NCI-H510A (cell line): ENCODE results near the gene MSL1.
A peak's percentile ranks its signal among the peaks of the same experiment; 100 is the strongest.

Source experiments
- DNase-seq: peaks from one replicate; lab custom pipeline; 2025; lab: John Stamatoyannopoulos, UW

The MSL1 gene

DNA sequence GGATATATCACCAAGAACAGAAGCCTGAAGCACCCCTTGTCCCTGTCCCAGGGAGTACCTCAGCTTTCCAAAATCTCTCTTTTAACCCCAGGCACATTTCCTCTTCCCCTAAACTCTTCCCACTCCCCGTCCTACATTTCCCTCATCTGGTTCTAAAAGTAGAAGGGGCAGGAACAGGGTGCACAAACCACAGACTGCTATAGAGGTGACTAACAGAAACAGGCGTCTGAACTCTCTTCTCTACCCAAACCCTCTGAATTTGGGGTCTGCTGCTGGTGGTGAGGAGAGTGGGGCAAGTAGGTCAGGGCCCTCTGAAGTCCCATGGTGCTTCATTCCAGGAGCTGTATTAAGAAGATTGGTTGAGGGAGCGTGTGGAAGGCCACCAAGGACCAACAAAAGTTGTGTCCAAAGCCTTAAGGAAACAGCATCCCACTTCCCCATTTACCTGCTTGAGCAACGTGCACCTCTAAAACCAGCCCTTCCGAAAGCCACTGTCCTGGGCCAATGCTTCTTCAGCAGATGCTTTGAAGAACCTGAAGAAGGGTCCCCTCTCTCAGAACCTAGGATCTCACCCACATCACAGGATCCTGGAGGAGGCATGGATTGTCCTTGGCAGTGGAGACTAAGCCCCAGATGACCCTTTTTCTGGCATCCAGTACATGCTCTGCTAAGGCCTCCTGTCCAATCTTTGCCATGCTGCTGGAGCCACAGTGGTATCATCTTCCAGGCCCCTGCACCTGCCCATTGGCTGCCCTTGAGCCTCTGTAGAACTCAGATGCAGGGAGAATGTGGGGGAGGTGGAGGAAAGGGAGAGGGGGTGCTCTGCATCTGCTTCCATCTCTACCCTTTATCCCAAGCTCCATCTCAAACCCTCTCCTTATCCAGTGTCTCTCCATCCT lies 15.7 kb upstream of the MSL1 start:
- DNase-seq = no peak

DNA sequence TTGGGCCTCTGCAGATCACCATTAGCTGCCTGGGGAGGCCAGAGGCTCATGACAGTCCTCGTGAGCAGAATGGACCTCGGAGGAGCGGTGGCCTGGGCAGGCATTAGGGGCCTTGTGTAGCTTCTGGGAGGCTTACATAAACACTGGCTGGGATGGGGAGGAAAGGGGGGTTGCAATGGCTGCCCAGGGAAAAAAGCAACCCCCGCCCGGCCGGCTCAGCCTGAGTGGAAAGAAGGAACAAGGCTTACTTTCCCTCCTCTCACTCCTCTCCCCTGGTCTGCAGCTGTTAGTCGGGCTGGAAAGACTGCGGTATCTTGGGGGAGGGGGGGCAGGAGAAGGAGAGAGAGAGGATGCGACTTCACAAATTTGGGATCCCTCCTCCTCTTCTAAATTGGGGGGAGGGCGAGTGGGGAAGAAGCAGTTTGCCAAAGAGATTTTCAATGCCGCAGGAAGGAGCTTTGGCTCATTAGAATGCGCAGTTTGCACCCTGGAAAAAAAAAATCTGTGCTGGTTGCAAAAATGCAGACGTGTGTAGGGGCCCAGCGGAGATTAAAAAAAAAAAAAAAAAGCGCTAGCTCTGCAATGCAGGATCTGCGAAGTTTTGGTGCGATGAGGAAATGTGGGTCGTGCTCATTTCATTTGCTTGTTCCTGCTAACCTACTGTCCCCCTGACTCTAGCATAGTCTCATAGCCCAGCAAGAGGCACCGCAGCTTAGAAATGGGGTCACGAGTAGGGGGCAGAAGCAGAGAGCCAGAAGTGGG lies 14.8 kb upstream of the MSL1 start:
- no peak for DNase-seq

DNA sequence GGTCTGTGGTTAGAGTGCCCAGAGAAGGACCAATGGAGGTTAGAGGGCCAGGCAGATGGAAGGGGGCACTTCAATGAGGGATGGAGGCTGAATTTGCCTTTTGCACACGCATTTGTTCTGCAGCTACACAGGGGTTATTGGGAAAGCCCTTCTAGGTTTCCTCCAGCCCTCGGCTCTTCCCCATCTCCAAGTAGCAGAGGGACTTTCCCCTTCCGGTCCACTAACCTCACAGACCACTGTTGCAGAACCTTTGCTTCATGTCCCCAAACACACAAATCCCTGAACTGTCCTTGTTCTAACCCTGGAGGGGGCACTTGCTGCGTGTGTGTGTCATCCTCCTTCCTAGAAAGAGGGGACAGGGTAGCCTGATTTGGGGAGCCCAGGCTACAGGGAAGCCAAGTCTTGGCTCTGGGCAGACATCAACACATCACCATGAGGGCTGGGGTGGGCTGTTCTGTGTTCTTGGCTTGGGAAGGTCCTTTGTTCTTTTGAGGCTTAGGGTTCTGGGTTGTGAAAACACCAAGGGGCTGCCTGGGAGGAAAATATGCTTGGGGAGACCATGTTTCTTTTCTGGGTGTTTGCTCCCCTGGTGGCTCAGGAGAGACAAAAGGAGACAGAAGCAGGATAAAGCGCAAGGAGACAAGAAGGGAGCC lies 14.1 kb upstream of the MSL1 start:
- no peak for DNase-seq

DNA sequence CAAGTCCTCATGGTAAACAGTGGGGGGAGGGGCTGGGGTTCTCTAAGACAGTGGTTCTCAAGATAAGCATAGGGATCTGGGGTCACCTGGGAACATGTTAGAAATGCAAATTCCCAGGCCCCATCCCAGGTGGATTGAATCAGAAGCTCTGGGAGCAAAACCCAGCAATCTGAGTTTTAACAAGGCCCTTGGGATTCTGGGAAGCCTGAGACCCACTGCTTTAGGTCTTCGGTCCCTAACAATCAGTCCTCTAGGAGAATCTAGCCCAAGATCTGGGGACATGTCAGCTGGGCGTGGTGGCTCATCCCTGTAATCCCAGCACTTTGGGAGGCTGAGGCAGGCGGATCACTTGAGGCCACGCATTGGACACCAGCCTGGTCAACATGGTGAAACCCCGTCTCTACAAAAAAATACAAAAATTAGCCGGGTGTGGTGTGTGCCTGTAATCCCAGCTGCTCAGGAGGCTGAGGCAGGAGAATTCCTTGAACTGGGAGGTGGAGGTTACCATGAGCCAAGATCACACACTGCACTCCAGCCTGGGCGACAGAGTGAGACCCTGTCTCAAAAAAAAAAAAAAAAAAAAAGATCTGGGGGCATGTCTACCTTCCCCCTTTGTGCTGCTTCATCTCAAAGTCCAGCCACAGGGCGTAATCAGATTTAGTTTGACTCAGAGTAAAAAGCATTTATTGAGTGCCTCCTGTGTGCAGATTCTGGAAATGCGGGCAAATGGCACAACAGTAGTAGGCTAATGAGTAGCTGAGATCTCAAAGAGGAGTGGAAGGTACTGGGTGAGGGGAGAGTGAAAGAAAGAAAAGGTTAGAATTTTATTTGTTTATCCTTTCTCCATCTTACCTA lies 12.6 kb upstream of the MSL1 start:
- DNase-seq = no peak

DNA sequence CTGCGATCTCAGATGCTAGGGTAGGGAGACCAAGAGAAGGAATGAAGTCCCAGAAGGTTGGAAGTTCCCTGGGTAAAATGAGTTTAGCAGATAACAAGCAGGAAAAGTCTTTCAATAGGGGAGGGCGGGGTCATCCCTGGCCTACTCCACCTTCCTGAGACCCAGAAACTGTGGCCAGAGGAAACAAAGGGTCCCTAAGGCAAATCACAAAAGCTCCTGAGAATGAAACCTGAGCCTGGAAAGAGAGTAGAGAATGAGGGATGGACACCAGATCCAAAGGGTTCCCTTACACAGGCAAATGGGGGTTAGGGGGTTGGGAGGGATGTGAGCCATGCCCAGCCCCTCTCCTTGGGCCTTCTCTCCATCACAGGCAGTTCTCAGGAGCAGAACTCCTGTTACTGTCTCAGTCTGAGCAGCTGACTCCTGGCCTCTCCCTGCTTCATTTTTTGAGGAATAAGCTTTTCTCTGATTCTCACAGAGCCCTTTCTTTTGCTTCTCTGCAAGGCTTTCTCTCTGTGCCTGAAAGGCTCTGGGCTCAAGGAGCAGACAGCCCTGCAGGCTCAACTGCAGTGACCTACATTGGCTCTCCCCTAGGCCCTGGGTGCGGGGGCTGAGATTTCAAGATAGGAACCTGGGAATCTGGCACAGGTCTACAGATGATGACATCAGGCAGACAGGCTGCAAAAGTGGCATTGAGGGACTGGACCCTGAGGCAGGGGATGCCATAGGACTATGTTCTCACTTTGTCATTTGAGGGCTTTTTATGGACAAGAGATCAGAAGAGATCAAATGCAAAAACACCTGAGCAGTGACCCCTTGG lies 11.5 kb upstream of the MSL1 start:
- no peak for DNase-seq

DNA sequence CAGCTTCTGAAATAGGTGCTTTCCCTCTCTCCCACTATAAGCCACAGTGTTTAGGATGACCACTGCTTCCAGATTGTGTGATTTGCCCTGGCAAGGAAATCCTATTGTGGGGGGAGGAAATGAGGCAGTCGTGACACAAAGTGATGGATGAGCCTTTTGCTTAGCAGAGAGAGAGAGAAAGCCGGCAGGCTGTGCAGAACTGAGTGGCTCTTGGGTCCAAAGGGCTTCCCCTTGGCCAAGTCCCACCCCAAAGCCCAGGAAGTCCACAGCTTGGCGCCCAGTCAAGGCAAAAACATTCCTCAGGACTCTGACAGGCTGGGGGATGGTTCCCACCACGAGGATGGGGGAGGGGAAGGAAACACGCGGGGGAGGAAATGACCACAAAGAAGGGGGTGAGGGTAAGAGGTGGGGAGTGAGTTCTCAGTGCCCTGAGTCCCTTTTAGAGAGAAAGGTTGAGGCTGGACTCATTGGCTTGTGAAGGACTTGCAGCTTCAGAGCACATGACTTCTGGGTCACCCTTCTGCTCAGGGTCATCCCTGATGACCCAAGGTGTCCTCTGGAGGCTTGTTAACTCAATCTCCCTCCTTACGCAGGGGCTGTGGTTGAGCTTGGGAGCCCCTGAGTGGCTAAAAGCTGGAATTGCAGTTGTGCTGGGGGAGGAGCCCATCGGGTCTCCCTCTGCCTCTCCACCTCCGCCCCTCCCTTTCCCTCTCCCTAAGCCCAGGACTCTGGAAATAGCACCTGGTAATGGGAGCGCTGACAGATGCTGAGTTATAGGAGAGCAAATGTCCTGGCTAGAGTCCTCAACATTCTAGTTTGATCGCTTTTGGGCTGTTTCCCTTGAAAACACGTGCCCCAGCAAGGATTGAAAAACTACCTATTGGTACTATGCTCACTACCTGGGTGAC lies 10.3 kb upstream of the MSL1 start:
- DNase-seq = peak; percentile 94

DNA sequence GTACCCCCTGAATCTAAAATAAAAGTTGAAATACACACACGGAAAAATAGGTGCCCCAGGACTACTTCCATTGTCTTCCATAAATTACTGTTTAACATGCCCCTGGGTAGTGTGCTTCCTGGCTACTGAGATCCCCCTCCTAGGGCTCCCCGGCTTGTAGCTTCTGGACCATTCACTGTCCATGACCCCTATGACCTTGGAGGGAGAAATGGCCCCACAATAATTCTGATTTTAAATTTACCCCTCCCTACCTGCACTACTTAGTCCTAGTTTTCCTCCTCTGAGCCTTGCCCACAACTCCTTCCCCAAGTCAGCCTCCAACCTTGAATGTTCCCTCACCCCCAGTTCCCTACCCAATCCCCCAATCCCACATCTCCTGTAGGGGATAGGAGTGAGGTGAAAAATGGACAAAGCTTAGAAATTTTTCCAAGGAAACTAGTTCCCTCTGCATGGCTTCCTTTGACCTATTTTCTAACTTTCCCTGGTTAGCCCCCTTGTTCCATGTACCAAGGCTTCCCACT lies 9.5 kb upstream of the MSL1 start:
- no peak for DNase-seq

DNA sequence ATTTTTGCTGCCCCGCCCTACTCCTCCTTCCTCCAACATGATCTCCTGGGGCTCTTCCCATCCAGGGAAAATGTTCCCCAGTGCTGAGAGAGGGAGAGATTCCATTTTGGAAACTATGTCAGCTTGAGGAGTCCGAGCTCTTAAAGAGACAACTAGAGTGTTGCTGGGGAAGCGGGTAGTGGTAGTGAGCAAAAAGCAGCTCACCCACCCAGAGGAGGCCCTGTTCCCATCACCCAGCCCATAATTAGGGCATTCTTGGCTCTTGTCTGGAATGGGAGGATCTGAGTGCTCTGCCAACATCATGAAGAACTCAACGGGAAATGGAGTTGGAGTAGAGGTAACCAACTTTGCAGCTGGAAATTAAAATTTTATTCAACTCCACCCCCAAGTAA lies 9.1 kb upstream of the MSL1 start:
- DNase-seq = no peak

DNA sequence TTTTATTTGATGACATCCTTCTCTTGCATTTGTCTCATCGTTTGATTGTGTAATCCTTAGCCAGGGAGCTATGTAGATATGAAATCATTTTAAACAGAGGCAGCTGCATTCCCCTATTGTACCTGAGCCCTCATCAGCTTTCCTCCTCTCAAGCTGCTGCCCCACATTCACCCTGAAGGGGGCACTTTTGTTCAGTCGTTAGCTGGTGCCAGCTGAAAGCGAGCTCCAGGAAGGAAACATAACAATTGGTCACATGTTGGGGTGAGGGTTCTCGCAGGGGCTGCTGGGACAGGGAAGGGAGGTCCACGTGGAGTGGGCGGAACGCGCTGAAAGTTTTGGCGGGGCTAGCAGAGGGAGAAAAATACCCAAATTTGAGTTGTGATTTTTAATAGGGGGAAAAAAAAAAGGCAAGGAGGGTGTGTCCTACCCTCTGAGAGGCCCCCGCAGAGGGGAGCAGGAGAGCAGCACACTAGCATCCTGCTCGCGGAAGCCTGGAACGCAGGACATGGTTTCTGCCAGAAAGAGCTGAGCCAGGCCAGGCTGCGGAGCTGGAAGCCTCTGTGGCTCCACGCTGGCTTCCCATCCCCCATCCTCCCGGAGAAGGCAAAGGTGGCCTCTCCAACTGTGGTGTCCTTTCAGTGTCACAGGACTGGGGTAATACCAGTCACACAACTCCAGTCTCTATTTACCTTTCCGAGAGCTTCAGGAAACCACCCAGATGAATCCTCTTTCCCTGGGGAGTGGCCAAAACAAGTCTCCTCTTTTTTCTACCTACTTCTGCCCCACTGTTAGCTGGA lies 8.5 kb upstream of the MSL1 start:
- DNase-seq = peak; percentile 88

DNA sequence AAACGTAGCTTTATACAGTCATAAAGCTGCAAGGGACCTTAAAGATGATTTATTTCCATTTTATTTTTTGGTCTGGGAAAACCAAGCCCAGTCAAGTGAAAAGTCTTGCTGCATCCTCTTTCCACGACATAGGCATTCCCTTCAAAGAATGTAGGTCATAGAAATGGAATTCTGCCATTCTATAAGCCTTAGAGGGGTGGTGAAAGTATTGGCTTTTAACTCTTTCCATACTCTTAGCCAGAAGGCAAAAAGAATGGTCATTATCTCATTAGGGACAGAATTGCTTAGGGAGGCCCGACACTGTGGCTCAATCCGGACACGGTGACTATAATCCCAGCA lies 7.9 kb upstream of the MSL1 start:
- no peak for DNase-seq

DNA sequence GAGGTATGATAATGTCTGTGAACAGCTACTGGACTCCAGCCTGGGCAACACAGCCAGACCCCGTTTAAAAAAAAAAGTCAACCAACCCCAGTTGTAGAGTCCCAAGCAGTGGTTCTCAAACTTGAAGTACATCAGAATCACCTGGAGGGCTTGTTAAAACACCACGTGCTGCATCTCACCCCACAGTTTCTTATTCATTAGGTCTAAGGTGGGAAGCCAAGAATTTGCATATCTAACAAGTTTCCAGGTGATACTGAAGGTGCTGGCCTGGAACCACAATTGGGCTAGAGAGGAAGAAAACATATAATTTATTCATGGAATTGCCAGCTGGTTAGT lies 6.7 kb upstream of the MSL1 start:
- DNase-seq = no peak

DNA sequence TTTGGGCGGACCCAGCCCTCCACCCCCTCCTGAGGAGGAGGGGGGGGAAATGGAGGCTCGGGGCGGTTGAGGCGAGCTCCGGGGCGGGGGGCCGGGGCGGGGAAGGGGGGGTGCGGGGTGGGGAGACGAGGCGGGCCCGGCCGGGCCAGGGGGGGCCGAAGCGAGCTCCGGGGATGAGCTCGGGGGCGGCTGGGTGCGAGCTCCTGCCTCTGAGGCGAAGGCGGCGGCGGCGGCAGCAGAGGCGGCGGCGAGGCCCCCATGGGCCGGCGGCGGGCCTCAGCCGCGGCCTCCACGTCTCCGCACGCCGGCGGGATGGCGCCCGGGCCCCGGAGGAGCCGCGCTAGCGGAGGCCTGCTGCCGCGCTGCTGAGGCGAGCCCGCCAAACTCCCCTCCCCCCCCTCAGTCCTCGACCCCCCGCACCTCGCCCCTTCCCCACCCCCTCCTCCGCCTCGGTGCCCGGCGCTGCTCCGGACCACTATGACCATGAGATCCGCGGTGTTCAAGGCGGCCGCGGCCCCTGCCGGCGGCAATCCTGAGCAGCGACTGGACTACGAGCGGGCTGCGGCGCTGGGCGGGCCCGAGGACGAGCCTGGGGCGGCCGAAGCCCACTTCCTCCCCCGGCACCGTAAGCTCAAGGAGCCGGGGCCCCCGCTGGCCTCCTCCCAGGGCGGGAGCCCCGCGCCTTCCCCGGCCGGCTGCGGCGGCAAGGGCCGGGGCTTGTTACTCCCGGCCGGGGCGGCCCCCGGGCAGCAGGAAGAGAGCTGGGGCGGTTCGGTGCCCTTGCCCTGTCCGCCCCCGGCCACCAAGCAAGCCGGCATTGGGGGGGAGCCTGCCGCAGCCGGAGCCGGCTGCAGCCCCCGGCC lies 596 bp downstream of the MSL1 start:
- peak; percentile 49 for DNase-seq

DNA sequence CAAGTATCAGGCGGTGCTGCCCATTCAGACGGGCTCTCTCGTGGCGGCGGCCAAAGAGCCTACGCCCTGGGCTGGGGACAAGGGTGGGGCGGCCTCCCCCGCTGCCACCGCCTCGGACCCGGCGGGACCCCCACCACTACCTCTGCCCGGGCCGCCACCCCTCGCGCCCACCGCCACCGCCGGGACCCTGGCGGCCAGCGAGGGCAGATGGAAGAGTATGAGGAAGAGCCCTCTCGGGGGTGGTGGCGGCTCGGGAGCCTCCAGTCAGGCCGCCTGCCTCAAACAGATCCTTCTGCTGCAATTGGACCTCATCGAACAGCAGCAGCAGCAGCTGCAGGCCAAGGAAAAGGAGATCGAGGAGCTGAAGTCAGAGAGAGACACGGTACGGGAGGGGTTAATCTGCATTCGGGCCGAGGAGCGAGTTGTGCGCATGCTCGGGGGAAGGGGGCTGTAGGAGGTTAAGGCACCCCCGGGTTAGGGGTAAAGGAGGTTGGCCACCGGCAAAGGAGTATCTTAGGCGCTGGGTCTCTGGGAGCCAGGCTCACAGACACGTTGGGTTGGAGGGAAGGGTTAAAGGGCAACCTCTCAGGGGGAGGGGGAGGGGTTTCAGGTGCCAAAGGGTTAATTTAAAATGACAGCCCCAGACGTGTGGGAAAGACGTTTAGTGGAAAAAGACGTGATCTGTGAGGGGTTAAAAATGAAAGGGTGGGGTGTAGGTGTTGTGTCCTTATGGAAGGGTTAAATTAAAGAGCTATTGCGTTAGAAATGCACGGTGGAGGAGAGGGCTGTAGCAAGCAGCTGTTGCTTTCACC lies 1.4 kb downstream of the MSL1 start:
- DNase-seq = peak; percentile 28

DNA sequence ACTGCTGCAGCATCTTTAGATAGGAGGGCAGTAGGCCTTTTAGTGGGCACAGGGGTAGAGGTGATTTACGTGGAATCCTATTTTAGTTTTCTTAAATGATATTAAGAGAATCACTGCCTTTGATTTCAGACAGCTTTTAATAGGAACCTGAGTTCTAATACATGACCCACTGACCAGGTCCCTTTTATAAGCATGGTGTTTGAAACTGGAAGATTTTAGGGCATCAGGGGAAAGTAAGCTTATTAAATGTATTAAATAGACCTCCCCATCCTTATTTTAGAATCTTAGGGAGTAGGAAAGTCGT lies 2.0 kb downstream of the MSL1 start:
- no peak for DNase-seq

DNA sequence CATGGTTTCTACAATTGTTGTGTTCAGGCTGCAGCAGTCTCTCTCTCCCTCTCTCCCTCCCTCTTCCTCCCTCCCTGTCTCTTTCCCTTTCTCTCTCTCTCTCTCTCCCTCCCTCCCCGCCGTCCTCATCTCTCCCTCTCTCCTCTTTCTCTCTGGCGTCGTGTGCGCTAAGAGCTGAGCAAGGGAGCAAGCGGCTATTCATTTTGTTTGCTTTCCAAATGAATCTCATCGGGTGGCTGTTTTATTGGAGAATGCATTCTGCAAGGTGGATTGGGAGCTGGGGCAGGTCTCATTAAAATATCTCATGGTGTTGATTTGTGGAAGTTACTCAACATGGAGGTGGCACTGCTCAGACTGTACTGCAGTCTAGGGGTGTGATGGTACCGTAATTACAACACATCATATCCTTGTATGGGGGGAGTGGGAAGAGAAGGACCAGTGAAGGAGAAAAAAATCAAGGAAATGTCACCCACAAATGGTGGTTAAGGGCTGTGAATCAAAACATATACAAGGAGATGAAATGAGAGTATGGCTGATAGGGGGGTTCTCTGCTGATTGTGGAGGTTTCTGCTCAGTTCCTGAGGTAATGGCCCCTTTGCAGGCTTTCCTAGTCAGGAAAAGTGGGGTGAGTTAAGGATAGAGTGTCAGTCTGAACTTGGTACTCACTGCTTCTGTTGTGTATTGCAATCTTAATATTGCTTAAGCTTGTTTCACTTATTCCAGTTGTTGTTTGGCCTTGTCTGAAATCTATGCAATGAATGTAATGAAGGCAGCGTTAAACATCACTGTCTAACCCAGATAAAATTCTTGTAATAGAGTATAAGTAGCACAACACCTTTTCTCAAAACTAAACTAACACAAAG lies 2.7 kb downstream of the MSL1 start:
- DNase-seq = peak; percentile 22

DNA sequence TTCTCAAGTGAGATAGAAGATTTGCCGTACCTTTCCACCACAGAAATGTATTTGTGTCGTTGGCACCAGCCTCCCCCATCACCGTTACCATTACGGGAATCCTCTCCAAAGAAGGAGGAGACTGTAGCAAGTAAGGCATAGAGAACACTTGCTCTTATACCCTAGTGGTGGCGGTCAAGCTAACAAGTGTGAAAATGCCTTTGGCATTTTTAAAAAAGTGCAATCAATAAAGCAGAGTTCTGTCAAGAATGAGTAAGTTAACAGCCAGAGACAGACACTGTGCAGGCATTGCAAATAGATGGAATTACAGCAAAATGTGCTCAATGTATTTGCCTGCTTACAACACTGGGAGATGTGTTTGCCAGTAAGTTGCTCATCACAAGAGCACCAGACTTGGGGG lies 7.7 kb downstream of the MSL1 start:
- no peak for DNase-seq
